Left renal pelvis (tissue), 4 donors: ENCODE data around the gene PTX4. TPM values are rescaled to one million over a fixed set of nuclear protein-coding genes. Genes with fewer than 3 reads are reported as not detected.
"Not testable (repeated sequence)": the region's sequence is repeated elsewhere in the genome, so short reads cannot be mapped to it uniquely, and the experiment has no call there.

Experiments
- DNase-seq, 4 donors: peaks; one replicate each; pipeline ENCODE4 v3.0.0-alpha.2; 2013; ENCODE audit warnings: low read depth in 4 of 4, low spot score in 3 of 4
- polyA plus RNA-seq, 4 donors: library from polyadenylated mRNA; unstranded; fragments of 120-200 nt; gene quantifications; one replicate each; pipeline ENCODE4 v1.2.1, GENCODE V29; 2013; ENCODE audit not compliant: insufficient read length in 4 of 4

PTX4 gene
- polyA plus RNA-seq, 4 donors = 0.11 TPM; not detected in 3

DNA sequence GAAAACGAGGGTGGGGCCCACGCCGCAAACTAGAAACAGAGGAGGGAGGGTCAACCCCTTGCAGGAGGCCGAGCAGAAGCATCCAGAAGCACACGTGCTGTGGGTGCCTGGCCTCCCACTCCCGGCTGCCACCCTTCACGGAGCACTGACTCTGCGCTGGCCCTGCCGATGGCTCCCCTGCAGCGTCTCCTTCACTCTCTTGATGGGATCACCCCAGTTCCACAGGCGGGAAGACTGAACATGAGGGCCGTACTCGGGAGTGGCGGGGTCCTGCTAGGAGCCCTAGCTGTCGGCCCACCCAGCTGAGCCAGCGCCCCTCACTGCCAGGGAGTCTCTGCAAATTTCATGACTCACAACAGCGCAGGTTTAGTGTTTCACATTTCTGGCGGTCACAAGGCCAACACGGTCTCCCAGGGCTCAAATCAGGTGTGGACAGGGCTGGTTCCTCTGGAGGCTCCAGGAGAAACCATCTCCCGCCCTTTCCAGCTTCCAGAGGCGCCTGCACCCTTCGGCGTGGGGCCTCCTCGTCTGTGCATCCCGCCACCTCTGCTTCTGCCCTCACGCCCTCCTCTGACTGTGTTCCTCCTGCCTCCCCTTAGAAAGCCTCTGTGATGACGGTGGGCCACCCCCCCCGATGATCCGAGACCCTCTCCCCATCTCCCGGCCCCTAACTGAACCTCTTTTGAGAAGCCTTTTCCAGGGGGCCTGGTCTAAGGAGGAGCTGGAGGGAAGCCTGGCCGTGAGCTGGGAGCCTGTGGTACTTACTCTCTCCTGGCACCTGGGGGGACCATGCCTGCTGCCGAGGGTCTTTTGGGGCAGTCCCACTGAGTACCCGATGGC is 2.0 kb downstream of the PTX4 start:
- no peak for DNase-seq

DNA sequence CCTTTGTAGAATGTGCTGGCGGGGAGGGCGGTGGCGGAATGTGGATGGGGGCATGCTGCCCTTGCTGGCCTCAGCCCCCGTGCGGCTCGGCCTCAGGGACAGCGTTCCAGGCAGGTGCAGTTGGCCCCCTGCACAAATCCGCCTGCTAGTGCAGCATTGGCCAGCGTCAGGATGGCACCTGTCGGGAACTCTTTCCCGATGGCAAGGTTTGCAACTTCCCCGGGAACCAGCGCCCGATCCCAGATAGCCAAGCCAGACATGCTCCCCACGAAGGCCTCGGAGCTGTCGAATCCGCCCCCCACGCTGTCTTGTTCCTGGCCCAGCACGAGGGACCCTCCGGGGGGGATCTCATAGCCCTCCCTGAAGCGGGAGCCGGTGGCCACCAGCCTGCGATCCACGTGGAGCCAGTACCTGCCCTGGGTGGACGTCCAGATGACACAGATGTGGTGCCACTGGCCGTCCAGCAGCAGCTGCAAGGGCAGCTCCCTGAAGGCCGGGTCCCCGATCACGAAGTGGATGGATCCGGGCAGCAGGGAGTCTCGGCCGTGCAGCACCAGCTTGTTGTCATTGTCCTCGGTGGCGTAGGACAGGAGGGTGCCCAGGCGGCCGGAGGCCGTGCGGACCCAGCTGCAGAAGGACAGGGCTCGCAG is 2.8 kb downstream of the PTX4 start:
- no peak for DNase-seq

DNA sequence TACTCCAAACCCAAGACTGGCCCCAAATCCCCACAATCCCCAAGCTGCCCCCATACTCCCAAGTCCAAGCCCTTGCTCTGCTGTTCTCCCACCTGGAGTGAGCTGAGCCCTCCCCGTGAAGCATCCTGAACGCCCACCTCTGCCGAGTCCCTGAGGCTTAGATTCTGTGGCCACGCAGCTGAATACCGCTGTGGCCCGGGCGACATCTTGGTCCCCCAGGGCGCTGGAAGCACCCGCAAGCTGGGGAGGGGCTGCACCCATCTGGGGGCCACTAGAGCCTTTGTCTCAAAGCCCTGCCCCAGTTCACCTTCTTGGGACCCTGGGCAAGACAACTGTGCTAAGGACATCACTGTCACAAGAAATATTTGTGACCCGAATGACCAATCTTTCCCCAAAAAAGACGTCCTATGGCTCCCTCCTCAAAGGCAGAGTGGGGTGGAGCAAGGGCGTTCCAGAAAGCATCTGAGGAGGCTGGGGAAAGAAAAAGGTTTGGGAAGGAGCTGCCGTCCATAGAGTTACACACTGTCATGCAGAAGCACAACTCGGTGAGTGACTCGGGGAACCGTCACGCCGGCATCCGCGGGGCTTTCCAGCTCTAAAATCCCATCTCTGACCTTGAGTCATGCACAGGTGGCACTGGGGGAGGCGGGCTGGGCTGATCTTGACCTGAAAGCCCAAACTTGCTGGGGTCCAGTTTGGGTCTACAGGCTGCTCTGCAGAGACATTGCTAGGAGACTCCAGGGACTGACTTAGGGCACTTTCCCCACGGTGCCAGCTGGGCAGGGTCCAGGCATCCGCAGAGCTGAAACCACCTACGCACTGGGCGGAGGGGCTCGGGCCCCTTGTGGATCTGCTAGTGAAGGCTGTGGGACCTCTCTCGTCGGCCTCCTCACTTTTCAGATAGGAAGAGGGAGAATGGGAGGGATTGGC is 6.6 kb downstream of the PTX4 start:
- DNase-seq = no peak

DNA sequence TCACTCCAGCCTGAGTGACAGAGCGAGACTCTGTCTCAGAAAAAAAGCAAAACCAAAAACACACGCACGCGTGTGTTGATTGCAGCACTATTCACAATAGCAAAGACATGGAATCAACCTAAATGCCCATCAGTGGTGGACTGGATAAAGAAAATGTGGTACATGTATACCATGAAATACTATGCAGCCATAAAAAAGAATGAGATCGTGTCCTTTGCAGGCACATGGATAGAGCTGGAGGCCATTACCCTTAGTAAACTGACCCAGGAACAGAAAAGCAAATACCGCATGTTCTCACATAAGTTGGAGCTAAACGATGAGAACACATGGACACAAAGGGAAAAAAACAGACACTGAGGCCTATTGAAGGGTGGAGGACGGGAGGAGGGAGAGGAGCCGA is 9.8 kb downstream of the PTX4 start:
- DNase-seq = not testable (repeated sequence)

DNA sequence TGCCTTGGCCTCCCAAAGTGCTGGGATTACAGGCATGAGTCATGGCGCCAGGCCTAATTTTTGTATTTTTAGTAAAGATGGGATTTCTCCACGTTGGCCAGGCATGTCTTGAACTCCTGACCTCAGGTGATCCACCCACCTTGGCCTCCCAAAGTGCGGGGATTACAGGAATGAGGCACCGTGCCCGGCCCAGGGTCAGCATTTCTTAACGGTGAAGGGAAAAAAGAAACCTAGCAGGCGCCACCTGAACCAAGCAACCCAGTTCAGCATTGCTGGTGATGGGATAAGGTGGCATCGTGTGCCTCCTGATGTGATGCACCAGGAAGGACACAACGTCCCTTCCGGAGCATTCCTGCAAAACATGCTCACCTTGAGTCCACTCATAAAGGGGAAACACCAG is 11.7 kb downstream of the PTX4 start:
- DNase-seq = no peak

DNA sequence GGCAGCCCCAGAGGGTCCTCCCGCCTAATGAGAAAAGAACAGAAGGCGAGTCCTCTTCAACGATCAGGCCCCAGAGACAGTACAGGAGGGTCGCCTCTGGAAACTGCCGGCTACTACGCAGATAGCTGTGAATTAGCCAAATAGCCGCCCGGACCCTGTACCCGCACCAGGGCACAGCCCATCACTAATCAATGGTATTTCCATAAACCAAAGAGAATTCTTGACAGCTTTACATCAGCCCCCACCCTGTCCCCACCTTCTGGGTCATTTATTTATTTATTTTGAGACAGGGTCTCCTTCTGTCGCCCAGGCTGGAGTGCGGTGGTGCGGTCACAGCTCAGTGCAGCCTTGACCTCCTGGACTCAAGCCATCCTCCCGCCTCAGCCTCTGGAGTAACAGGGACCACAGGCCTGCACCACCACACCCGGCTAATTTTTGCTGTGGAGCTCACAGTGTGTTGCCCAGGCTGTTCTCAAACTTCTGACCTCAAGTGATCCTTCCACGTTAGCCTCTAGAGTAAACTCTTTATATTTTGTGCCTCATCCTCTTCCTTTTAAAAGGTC is 13.1 kb downstream of the PTX4 start:
- no peak for DNase-seq

DNA sequence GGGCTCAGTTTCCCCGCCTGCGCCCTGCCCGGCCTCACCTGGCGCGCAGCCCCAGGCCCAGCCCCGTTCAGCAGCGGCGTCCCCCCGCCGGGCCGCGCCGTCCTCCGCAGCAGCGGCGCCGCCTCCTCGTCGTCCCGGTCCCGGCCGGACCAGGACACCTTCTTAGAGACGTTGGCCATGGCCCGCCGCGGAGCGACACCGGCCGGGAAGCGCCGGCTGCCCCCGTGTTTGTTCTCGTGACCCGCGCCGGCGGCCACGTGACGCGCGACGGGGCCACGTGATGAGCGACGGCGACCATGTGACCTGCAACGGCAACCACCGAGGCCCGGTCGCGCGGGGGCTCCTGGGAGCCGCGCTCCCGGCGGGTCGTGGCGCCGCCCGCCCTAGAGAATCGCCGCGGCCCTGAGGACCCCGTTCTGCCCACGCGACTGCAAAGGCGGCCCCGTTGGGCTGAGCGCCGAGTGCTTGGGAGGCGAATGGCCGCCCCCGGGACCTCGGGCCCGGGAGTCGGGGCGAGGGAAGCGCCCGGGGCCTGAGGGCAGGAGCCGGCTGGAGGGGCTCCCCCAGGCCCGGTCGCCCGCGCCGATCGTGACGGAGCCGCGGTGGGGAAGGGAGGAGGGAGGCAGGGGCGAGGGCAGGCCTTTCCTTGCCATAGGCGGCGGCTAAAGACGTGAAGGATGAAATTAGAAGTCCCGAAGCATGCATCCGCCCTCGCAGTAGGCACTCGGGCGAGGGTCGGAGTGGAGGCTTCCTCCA is 13.8 kb downstream of the PTX4 start, which contains the start of gene CLCN7:
Gene CLCN7, minus strand, starts transcription at position 233 of the 756 bp plus-strand sequence. Its CDS starts 54 bp downstream, at position 179.
- DNase-seq = peak in 3 of 4 donors; percentile 59 to 65 (median 60)

DNA sequence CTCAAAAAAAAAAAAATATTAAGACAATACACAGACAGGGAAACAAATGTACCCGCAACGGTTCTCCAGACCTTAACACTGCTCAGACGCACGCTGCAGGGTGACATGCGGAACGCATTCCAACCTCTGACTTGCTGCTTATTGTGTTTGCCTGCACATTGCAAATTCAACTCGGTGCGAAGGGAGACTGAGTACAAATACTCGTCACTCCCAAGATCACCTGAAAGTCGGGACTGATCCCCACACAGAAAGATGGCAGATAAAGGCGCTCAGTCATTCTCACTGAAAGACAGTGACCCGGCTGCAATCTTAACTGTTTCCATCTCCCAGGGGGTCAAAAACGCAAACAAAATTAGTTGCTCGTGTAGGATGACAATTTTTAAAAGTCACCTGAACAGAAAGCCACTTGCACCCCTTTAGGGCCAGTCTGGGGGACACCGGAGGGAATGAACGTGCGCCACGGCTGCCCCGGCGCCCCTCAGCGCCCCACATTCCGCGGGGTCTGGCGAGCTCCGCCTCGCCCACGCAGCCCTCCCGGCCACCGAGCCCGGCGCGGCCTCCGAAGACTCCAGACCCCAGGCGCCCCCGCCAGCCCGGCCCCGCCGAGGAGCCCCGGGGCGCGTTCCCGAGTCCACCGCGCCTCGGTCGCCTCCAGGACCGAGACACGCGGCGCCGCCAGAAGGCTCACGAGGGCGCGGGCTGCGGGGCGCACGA is 14.5 kb downstream of the PTX4 start:
- no peak for DNase-seq

DNA sequence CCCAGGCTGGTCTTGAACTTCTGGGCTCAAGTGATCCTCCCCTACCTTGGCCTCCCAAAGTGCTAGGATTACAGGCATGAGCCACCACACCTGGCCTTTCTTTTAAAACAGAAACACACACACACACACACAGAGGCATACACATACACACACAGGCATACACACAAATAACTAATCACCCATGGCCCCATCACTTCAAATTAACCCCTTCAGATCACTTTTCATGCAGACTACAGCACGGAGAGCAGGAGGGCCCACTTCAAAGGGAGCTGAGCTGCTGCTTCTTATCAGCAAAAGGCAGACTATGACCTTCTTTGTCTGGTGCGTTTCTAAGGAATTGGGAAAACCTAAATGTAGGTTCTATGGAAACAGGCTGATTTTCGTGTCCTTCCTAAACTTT is 15.8 kb downstream of the PTX4 start:
- no peak for DNase-seq

DNA sequence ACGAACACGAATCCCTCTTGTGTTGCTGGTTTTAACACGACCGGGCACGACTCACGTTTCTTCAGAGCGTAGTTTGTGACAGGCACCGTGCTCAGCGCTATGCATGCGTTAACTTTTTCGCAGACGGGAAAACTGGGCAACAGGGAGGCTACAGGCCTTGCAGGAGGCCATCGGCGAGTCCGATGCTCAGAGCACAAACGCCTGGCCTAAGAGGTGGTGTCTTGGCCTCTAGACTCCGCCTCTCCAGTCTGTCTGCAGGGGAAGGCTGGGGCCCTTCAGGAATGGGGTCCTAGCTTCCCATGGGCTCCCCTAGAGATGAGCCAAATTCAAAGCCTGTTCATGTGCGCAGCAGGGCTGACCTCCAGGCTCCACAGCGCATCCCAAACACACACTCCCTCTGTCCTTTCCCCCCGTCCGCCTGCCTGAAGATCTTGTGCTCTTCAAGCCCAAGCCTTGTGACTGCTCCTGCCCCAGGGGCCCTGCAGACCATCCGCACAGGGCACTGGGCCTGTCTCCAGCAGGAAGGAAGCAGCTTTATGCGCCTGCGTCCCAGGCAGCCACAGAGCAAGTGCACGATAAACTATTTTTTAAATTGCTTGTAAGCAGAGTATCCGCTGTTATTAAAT is 17.1 kb downstream of the PTX4 start:
- DNase-seq = no peak

DNA sequence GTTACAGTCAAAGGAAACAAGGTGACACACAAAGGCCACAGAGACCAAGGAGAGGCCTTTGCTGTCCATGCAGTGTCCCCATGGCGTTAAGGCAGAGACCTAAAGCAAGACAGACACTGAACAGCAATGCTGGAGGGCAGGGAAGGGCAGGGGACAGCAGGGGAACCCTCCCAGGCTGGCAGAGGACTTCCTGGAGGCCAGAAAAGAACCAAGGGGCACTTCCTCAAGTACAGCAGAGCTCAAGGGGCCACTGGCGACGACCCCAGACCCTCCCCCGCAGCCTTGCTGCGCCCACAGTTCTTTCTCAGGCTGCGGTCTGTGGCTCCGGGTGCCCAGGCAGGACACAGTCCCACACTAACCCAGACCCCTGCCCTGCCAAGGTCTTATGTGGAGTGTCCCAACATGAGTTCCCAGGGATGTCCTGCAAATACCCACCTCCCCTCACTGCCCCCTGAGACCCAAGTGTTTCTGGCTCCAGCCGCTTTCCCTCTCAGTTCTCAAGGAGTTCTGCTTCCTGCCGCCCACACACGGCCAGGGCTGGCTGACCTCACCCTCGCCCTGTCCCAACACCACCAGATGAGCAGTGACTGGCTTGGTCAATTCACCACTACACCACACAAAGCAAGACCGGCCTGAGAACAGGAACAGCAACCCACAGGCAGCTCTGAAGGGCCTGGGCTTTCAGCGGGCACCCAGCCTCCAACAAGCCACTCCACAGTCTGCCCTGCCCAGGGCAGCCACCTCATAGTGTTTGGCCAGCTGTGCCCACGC is 18.1 kb downstream of the PTX4 start:
- no peak for DNase-seq

DNA sequence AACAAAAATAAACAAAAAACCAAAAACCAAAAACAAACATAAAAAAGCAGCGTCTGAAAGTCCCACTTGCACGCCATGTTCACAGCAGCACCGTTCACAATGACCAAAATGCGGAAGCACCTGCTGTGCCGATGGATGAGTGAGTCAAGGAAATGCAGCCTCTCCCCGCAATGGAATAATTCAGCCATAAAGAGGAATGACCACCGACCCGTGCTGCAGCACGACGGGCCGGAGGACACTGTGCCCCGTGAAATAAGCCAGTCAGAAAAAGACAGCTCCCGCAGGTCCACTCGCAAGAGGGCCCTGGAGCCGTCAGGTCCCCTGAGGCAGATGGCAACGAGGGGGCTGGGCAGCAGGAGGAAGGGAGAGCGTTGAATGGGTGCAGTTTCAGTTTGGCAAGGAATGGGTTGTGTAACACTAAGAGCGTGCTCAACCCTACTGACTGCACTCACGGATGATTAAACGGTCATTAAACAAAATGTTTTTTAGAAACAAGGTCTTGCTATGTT is 19.0 kb downstream of the PTX4 start:
- no peak for DNase-seq

DNA sequence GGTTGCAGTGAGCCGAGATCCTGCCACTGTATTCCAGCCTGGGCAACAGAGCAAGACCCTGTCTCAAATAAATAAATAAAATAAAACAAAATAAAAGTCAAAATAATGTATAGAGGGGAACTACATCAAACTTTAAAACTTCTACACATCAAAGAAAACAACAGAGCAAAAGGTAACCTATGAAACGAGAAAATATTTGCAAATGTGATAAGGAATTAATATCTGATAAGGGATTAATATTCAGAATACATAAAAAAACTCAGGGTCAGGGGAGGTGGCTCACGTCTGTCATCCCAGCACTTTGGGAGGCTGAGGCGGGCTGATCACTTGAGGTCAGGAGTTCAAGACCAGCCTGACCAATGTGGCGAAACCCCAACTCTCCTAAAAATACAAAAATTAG is 19.6 kb downstream of the PTX4 start:
- DNase-seq = not testable (repeated sequence)

DNA sequence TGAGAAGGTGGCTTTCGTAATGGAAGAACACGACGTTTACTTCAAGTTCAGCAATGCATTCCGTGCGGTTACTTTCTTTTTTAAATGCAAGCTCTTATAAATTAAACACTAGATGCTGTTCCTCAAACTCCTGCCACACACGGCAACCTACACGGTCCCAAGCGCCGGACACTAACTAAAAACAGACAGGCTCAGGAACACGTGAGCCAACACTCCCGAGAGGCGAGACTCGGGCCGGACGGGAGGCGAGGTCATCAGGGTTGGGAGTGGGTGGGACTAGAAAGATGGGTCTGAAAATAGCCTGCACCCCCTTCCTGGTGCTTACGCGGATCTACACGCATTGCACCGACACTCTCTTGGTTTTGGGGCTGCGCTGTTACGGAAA is 20.3 kb downstream of the PTX4 start:
- no peak for DNase-seq

DNA sequence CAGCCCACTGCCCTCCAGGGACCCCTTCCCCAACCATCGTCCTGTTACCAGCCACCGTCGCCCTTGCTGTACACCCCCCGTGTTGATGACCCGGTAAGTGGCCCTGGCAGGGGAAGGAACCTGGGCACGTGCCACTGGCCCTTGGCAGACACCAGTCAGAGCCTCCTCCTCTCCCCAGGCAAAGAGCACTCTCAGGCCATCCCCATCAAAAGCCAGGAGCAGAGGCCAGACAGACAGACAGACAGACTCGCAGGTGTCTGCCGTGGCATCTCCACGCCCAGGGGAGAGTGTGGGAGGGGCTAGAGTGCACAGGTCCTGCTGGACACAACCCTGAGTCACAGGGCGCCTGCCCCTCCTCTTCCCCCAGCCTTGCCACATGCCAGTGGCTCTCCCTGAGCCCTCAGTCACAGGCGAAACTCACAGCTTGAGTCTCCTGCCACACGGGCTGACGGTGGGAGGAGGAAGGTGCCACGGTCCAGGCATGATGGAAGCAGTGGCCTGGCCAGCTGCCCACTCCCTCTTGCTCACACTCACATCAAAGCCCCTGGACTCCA is 21.7 kb downstream of the PTX4 start:
- no peak for DNase-seq

DNA sequence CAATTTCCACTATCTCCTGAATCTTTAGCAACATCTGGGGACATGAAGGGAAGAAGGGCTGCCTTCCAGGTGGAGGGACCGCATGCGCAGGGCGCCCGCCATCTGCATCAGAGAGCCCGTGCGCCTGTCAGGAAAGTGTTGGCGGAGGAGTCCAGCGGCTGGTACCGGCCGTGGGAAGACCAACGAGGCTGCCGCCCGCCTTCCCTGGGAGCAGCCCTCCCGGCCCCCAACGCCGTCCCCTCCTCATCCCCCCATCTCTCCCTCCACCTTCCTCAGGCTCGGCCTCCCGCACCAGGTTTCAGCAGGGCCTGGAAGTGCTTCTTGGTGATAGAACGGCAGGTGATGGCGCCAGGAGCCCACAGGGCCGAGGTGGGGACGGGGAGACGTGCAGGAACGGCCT is 22.7 kb downstream of the PTX4 start:
- DNase-seq = no peak

DNA sequence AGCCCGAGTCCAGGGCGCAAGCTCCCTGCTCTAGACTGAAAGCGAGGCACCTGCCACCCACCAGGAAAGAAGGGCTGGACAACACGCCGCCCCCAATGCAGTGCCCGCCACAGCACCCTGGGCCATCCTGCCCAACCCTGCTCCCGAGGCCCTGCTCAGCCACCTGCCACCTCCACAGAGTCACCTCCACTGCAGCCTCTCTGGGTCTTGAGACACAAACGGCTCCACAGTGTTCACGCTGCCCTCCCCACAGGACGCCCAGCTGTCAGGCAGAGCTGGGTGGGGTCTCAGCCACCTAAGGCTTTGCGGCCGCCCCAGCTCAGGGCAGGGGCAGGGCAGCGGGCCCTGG is 23.2 kb downstream of the PTX4 start:
- no peak for DNase-seq
